Gastroesophageal sphincter (tissue), 2 donors: ENCODE measurements around the gene SERPINI1.

Source experiments
- POLR2A ChIP-seq, 2 donors: fragments of 450-650 bp; IDR thresholded peaks; one replicate each; pipeline ENCODE4 v1.6.1; 2017; ENCODE audit warnings: antibody characterized with exemption in 2 of 2, mild to moderate bottlenecking in 2 of 2, moderate library complexity in 1 of 2
- POLR2AphosphoS5 ChIP-seq: sonication (generic); formaldehyde crosslinking; IDR thresholded peaks from one replicate; pipeline ENCODE4 v1.6.1; 2017; ENCODE audit warnings: antibody characterized with exemption

- TF ChIP-seq POLR2A (IDR thresholded peaks at IDR 0.05), result no peak
- no peak for TF ChIP-seq POLR2AphosphoS5
Observed at GRCh38 chr3:167723872-167724271, 11.6 kb upstream of the SERPINI1 start.
